Measurements from ENCODE around the gene FAM72A.
"Not testable (repeated sequence)": the region's sequence is repeated elsewhere in the genome, so short reads cannot be mapped to it uniquely, and the experiment has no call there.

GRCh38 chr1:206175459-206176113 is 27.1 kb downstream of the FAM72A start:
- peak in 2 of 3 experiments; percentile 3 to 31; a peak in 3 of 6 replicates for TF ChIP-seq CTCF (IDR thresholded peaks at IDR 0.05 in 2 of 3, conservative IDR thresholded peaks at IDR 0.05 in 1 of 3; ENCODE audit: borderline replicate concordance in 1 of 3, insufficient read depth in 1 of 3, low read depth in 2 of 3, low read length in 2 of 3)
- TF ChIP-seq YY1 (IDR thresholded peaks at IDR 0.05; ENCODE audit: extremely low read depth, insufficient replicate concordance, low read depth, low read length); REST (IDR thresholded peaks at IDR 0.05; ENCODE audit: low read depth); ATF3 (IDR thresholded peaks at IDR 0.05); POLR2A (IDR thresholded peaks at IDR 0.05; ENCODE audit: borderline replicate concordance, extremely low read depth, insufficient read depth, insufficient read length); ZNF274 (IDR thresholded peaks at IDR 0.05; ENCODE audit: low read depth, low read length): not testable (repeated sequence)
